Mammary epithelial cell (primary cell): ENCODE data around the gene UGT1A5.

Experiments used
- CTCF ChIP-seq, 2 donors: IDR thresholded peaks in 1 of 2; conservative IDR thresholded peaks in 1 of 2; 2 replicates each; pipeline ENCODE4 v1.5.1; 2011 to 2012; ENCODE audit warnings: inconsistent platforms in 2 of 2, low read length in 2 of 2, mild to moderate bottlenecking in 2 of 2, control low read depth in 1 of 2, low read depth in 1 of 2; ENCODE audit not compliant: insufficient read depth in 1 of 2; ENCODE audit errors: extremely low read depth in 1 of 2
- EZH2 ChIP-seq: IDR thresholded peaks from 2 replicates; pipeline ENCODE4 v1.6.1; 2012; ENCODE audit warnings: low read length, inconsistent platforms, borderline replicate concordance

GRCh38 chr2:233743464-233744259 lies 31.0 kb downstream of the UGT1A5 start:
- TF ChIP-seq CTCF (conservative IDR thresholded peaks at IDR 0.05 in 1 of 2, IDR thresholded peaks at IDR 0.05 in 1 of 2; ENCODE audit: extremely low read depth in 1 of 2, insufficient read depth in 1 of 2, low read depth in 1 of 2, low read length in 2 of 2) = no peak
- no peak for TF ChIP-seq EZH2
